Keratinocyte (primary cell): ENCODE measurements around the gene CRTAP.

Experiments
- EZH2 ChIP-seq: IDR thresholded peaks from one replicate; pipeline ENCODE4 v1.6.1; 2012; ENCODE audit warnings: inconsistent platforms, mild to moderate bottlenecking, low read length, moderate library complexity
- TF ChIP-seq, protein P1 (sequence below), 3 experiments: IDR thresholded peaks in 1 of 3; conservative IDR thresholded peaks in 1 of 3; optimal IDR thresholded peaks in 1 of 3; 2 replicates in 2 of 3; 3 replicates in 1 of 3; pipeline versions ENCODE3 to v1.5.1; 2011; ENCODE audit warnings: low read length in 3 of 3, mild to moderate bottlenecking in 3 of 3, moderate library complexity in 2 of 3, control low read depth in 1 of 3, inconsistent platforms in 1 of 3; ENCODE audit not compliant: insufficient read depth in 2 of 3; ENCODE audit errors: extremely low read depth in 1 of 3

DNA sequence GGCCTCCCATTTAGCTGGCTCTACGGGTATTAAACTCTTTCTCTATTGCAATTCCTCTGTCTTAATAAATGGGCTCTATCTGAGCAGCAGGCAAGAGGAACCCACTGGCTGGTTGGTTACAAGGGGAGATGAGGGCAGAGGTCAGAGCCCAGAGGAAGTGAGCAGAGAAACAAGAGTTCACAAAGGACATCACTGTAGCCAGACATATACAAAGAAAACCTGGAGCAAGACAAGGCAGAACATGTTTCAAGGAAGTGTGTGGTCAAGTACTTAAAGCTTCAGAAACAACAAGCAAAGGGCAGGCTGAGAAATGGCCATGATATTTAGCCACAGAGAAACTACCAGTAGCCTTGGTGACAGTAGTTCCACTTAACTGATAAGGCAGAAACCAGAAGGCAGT lies 80.5 kb downstream of the CRTAP start:
- TF ChIP-seq, protein P1, sequence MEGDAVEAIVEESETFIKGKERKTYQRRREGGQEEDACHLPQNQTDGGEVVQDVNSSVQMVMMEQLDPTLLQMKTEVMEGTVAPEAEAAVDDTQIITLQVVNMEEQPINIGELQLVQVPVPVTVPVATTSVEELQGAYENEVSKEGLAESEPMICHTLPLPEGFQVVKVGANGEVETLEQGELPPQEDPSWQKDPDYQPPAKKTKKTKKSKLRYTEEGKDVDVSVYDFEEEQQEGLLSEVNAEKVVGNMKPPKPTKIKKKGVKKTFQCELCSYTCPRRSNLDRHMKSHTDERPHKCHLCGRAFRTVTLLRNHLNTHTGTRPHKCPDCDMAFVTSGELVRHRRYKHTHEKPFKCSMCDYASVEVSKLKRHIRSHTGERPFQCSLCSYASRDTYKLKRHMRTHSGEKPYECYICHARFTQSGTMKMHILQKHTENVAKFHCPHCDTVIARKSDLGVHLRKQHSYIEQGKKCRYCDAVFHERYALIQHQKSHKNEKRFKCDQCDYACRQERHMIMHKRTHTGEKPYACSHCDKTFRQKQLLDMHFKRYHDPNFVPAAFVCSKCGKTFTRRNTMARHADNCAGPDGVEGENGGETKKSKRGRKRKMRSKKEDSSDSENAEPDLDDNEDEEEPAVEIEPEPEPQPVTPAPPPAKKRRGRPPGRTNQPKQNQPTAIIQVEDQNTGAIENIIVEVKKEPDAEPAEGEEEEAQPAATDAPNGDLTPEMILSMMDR (optimal IDR thresholded peaks at IDR 0.05 in 1 of 3, IDR thresholded peaks at IDR 0.05 in 1 of 3, conservative IDR thresholded peaks at IDR 0.05 in 1 of 3; ENCODE audit: extremely low read depth in 1 of 3, insufficient read depth in 2 of 3, low read length in 3 of 3), result no peak
- TF ChIP-seq EZH2, result no peak
